ENCODE measurements around the gene CNIH2.

GRCh38 chr11:66230156-66230555 is 47.8 kb upstream of the CNIH2 start:
- TF ChIP-seq EZH2 (IDR thresholded peaks at IDR 0.05; ENCODE audit: low read depth, unreplicated experiment): no peak
- no peak for TF ChIP-seq REST (IDR thresholded peaks at IDR 0.05; ENCODE audit: unreplicated experiment)

Measured in GM23338 (cell line).